ENCODE measurements around the gene KAZN. TPM values are rescaled to one million over a fixed set of nuclear protein-coding genes. Genes with fewer than 3 reads are reported as not detected.

The KAZN gene
- total and polyA plus RNA-seq, 2 donors (not counting 1 experiment from before 2014, with no cell fraction given): 3.4 to 5.0 TPM

DNA sequence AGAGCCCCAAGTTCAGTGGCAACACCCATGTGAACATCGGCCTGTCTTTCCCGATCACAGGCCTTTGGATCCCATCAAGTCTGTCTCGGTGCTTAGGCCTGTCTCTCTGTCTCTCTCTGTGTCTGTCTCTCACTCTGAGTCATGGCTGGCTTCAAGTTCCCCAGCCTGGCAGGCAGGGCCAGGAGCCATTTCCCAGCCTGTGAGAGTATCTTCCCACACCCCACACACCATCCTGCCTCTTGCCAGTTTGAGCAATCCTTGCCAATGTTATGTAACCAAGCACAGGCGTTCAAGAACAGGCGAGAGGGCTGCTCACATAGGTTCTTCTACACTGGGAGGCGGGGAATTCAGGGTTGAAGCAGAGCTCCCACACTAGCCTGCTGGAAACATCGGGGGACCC, 485.1 kb downstream of the KAZN start:
- Histone ChIP-seq H3K27ac (ENCODE audit: insufficient read depth, low read length) (no peak overlapping the region), H2AFZ (ENCODE audit: low read length) (no peak overlapping the region), H3K9me3 (ENCODE audit: control insufficient read depth, insufficient read depth, low read depth, low read length) (no peaks in the 10 kb centered on the region), H3K4me2 (ENCODE audit: extremely low read depth, insufficient read depth, low read length) (no peak overlapping the region), H3K36me3 (ENCODE audit: control insufficient read depth, insufficient read depth, low read length) (no peaks in the 10 kb centered on the region), H4K20me1 (ENCODE audit: control insufficient read depth, extremely low read depth, insufficient read depth, low read length) (no peaks in the 10 kb centered on the region), H3K4me1 (ENCODE audit: control insufficient read depth, extremely low read depth, insufficient read depth, low read length) (peaks cover 2% of the 10 kb centered on the region), H3K9ac (ENCODE audit: insufficient read depth, low read length) (no peak overlapping the region), H3K4me3 (replicated peaks in 1 of 4; ENCODE audit: control extremely low read depth in 1 of 4, insufficient read depth in 1 of 4, low read depth in 3 of 4, low read length in 4 of 4) (no peak overlapping the region), H3K79me2 (ENCODE audit: control insufficient read depth, insufficient read depth, low read length) (no peaks in the 10 kb centered on the region), H3K27me3 (ENCODE audit: control insufficient read depth, insufficient read depth, low read length) (no peaks in the 10 kb centered on the region)
- no peak for TF ChIP-seq EZH2 (IDR thresholded peaks at IDR 0.05; ENCODE audit: low read length, missing control alignments)
- TF ChIP-seq, protein P1, sequence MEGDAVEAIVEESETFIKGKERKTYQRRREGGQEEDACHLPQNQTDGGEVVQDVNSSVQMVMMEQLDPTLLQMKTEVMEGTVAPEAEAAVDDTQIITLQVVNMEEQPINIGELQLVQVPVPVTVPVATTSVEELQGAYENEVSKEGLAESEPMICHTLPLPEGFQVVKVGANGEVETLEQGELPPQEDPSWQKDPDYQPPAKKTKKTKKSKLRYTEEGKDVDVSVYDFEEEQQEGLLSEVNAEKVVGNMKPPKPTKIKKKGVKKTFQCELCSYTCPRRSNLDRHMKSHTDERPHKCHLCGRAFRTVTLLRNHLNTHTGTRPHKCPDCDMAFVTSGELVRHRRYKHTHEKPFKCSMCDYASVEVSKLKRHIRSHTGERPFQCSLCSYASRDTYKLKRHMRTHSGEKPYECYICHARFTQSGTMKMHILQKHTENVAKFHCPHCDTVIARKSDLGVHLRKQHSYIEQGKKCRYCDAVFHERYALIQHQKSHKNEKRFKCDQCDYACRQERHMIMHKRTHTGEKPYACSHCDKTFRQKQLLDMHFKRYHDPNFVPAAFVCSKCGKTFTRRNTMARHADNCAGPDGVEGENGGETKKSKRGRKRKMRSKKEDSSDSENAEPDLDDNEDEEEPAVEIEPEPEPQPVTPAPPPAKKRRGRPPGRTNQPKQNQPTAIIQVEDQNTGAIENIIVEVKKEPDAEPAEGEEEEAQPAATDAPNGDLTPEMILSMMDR (conservative IDR thresholded peaks at IDR 0.05 in 1 of 2, IDR thresholded peaks at IDR 0.05 in 1 of 2; ENCODE audit: low read depth in 1 of 2, low read length in 2 of 2): no peak
- no peak for DNase-seq (ENCODE audit: low read depth in 2 of 2)

DNA sequence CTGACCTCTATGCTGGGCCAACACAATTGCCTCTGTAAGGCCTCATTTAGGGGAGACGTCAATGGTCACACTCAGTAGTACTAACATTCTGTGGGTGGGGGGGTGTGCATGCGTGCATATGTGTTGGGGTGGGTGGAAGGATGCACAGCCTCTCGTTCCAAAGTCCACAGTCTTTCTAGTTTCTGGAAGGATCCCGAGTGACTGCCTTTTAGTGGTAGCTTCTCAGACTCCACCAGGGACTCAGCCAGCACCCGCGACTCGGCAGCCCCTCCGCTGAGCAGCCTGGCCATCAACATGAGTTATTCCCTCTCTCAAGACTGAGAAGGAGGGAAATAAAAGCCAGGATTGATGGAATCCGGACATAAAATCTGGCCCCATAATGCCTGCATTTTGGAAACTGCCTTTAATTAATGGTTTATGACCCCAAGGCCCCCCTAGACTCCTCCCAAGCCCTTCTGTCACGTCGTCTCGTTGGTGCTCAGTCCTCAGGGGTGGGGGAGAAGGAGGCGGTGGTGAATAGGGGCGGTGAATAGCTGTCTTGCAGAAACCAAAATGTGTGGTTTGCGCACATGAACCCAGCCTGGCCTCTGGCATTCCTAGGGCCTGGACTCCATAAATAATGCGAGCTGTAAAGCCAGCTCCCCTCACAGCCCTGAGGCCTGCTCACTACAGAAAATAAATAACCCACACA, 489.9 kb downstream of the KAZN start:
- no peaks in the 10 kb centered on the region for H3K27me3 ChIP-seq (ENCODE audit: control insufficient read depth, insufficient read depth, low read length)
- no peaks in the 10 kb centered on the region for H3K79me2 ChIP-seq (ENCODE audit: control insufficient read depth, insufficient read depth, low read length)
- H3K9me3 ChIP-seq (ENCODE audit: control insufficient read depth, insufficient read depth, low read depth, low read length): no peaks in the 10 kb centered on the region
- peak; percentile 50 to 61 for DNase-seq (ENCODE audit: low read depth in 2 of 2)
- TF ChIP-seq, protein P1 (conservative IDR thresholded peaks at IDR 0.05 in 1 of 2, IDR thresholded peaks at IDR 0.05 in 1 of 2; ENCODE audit: low read depth in 1 of 2, low read length in 2 of 2): no peak
- TF ChIP-seq EZH2 (IDR thresholded peaks at IDR 0.05; ENCODE audit: low read length, missing control alignments): no peak
- H3K4me2 ChIP-seq (ENCODE audit: extremely low read depth, insufficient read depth, low read length): no peak overlapping the region
- H3K27ac ChIP-seq (ENCODE audit: insufficient read depth, low read length): no peak overlapping the region
- peak overlapping the region; percentile 26 for H2AFZ ChIP-seq (ENCODE audit: low read length)
- H4K20me1 ChIP-seq (ENCODE audit: control insufficient read depth, extremely low read depth, insufficient read depth, low read length): no peaks in the 10 kb centered on the region
- H3K4me3 ChIP-seq (replicated peaks in 1 of 4; ENCODE audit: control extremely low read depth in 1 of 4, insufficient read depth in 1 of 4, low read depth in 3 of 4, low read length in 4 of 4): no peak overlapping the region
- peaks cover 6% of the 10 kb centered on the region for H3K4me1 ChIP-seq (ENCODE audit: control insufficient read depth, extremely low read depth, insufficient read depth, low read length)
- H3K36me3 ChIP-seq (ENCODE audit: control insufficient read depth, insufficient read depth, low read length): no peaks in the 10 kb centered on the region
- H3K9ac ChIP-seq (ENCODE audit: insufficient read depth, low read length): no peak overlapping the region

DNA sequence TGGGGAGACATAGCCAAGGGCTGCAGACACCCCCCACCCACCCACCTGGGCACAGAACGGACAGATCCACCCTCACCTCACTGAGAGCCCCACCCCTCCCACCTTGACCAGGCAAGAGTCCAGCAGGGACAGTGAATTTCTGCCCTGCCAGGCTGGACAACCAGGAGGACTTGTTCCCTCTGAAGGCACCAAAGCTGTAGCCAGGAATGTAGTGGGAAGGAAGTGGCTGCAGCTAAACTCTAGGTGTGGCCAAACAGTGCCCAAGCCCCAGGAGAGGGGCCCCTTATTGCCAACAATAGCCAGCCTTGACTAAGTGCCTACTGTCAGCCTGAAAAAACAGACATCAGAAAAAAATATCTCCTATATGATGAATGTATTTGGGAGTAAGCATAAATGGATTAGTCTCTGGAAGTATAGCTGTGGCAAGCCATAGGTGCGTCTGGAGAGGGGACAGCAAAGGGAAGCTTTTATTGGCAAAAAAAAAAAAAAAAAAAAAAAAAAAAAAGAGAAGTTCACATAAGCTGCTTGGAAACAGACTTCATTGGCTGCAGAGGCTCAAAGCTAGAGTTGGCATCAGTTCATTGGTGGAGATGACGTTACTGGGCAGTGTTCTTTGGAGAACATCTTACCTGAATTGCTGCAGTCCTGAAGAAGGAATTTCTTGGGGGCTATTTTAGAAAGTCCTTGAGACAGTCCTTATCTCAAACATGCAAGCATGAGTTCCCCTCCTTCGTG, 490.9 kb downstream of the KAZN start:
- TF ChIP-seq, protein P1 (conservative IDR thresholded peaks at IDR 0.05 in 1 of 2, IDR thresholded peaks at IDR 0.05 in 1 of 2; ENCODE audit: low read depth in 1 of 2, low read length in 2 of 2): no peak
- TF ChIP-seq EZH2 (IDR thresholded peaks at IDR 0.05; ENCODE audit: low read length, missing control alignments): no peak
- H2AFZ ChIP-seq (ENCODE audit: low read length): no peak overlapping the region
- DNase-seq (ENCODE audit: low read depth in 2 of 2): no peak
- no peak overlapping the region for H3K27ac ChIP-seq (ENCODE audit: insufficient read depth, low read length)
- no peaks in the 10 kb centered on the region for H3K9me3 ChIP-seq (ENCODE audit: control insufficient read depth, insufficient read depth, low read depth, low read length)
- no peak overlapping the region for H3K4me3 ChIP-seq (replicated peaks in 1 of 4; ENCODE audit: control extremely low read depth in 1 of 4, insufficient read depth in 1 of 4, low read depth in 3 of 4, low read length in 4 of 4)
- H3K36me3 ChIP-seq (ENCODE audit: control insufficient read depth, insufficient read depth, low read length): no peaks in the 10 kb centered on the region
- no peak overlapping the region for H3K9ac ChIP-seq (ENCODE audit: insufficient read depth, low read length)
- H4K20me1 ChIP-seq (ENCODE audit: control insufficient read depth, extremely low read depth, insufficient read depth, low read length): no peaks in the 10 kb centered on the region
- H3K4me1 ChIP-seq (ENCODE audit: control insufficient read depth, extremely low read depth, insufficient read depth, low read length): peaks cover 6% of the 10 kb centered on the region
- no peaks in the 10 kb centered on the region for H3K27me3 ChIP-seq (ENCODE audit: control insufficient read depth, insufficient read depth, low read length)
- no peak overlapping the region for H3K4me2 ChIP-seq (ENCODE audit: extremely low read depth, insufficient read depth, low read length)
- no peaks in the 10 kb centered on the region for H3K79me2 ChIP-seq (ENCODE audit: control insufficient read depth, insufficient read depth, low read length)

Measured in fibroblast of lung (primary cell).